GM21825 (cell line): ENCODE measurements around the gene PRM1.

Source experiments
- ATAC-seq: cut with Tn5 transposase; IDR thresholded peaks from one replicate; pipeline ENCODE4 v1.9.1; 2021; ENCODE audit warnings: mild to moderate bottlenecking, moderate library complexity; ENCODE audit not compliant: unreplicated experiment

Gene PRM1

GRCh38 chr16:11273721-11274324 is 7.3 kb downstream of the PRM1 start:
- ATAC-seq: no peak

GRCh38 chr16:11272921-11273720 is 8.0 kb downstream of the PRM1 start, which contains the start of gene PRM3:
PRM3 (minus strand) TSS chr16:11273629; CDS start chr16:11273595, 34 bp downstream.
- ATAC-seq: no peak

- no peak for ATAC-seq
Measured at GRCh38 chr16:11272484-11272883, 8.6 kb downstream of the PRM1 start.

- ATAC-seq: no peak
Measured at GRCh38 chr16:11271610-11272009, 9.5 kb downstream of the PRM1 start.

- ATAC-seq: no peak
Measured at GRCh38 chr16:11270602-11271162, 10.4 kb downstream of the PRM1 start.

- no peak for ATAC-seq
Measured at GRCh38 chr16:11268921-11269375, 12.2 kb downstream of the PRM1 start, which contains the start of gene TNP2. TNP2 (minus strand) TSS chr16:11269325; CDS start chr16:11269262, 63 bp downstream.

GRCh38 chr16:11265124-11265523 is 16.0 kb downstream of the PRM1 start:
- no peak for ATAC-seq

- no peak for ATAC-seq
Measured at GRCh38 chr16:11264155-11264832, 16.8 kb downstream of the PRM1 start.

- no peak for ATAC-seq
Measured at GRCh38 chr16:11263737-11264136, 17.4 kb downstream of the PRM1 start.

GRCh38 chr16:11262915-11263314 is 18.2 kb downstream of the PRM1 start:
- no peak for ATAC-seq

- no peak for ATAC-seq
Measured at GRCh38 chr16:11260596-11260966, 20.5 kb downstream of the PRM1 start.

GRCh38 chr16:11259655-11260595 is 21.2 kb downstream of the PRM1 start:
- no peak for ATAC-seq

GRCh38 chr16:11258553-11259492 is 22.3 kb downstream of the PRM1 start:
- ATAC-seq: no peak

- no peak for ATAC-seq
Measured at GRCh38 chr16:11257131-11257938, 23.8 kb downstream of the PRM1 start.

- no peak for ATAC-seq
Measured at GRCh38 chr16:11256661-11257130, 24.4 kb downstream of the PRM1 start.

- ATAC-seq: peak; percentile 42
Measured at GRCh38 chr16:11255737-11256660, 25.1 kb downstream of the PRM1 start, which contains the start of gene SOCS1. SOCS1 (minus strand) TSS chr16:11256204; CDS start chr16:11255478, 726 bp downstream.
